ENCODE data around the gene INPP1. TPM values are rescaled to one million over a fixed set of nuclear protein-coding genes. Genes with fewer than 3 reads are reported as not detected.
"Not testable (repeated sequence)": the region's sequence is repeated elsewhere in the genome, so short reads cannot be mapped to it uniquely, and the experiment has no call there.

INPP1 gene
- 10 to 100 TPM; 37.0 to 73.0 (median 48.4) TPM for total RNA-seq

DNA sequence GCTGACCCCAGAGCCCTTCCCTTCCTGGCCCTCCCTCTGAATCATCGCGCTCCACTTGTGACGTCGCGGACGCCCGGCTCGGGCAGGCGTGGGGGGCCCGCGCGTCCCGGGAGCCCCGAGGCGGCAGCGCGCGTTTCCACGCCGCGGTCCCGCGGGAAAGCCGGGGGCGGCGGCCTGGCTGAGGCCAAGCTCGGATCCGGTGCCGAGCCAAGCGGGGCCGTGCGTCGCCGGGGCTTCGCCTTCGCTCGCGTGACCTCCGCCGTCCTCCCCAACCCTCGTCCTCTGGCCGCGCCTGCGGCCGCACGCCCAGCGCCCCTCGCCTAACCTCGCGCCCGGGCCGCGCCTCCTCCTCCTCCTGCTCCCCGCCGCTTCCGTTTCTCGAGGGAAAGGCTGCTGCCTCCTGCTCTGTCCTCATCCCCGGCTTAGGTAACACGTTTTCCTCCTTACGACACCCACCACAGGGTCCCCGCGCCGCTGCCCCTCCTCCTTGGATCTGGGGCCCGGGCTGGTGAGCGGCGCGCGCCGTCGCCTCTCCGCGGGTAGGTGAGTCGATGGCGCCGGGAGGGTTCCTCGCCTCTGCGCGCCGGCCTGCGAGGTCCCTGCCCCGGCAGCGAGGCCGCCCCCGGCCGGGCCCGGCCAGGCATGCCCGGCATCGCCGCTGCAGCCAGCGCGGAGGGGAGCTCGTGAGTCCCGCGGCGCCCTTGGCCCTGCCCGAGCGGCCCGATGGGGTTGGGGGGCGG lies at the start of gene INPP1:
Gene INPP1, plus strand, starts transcription at position 54 of the 740 bp plus-strand sequence. CDS start 16,514 bp downstream, outside the sequence.
- TF ChIP-seq POLR2A (IDR thresholded peaks at IDR 0.05), result peak in 2 of 4 donors; percentile 70 to 78
- TF ChIP-seq, protein P1, sequence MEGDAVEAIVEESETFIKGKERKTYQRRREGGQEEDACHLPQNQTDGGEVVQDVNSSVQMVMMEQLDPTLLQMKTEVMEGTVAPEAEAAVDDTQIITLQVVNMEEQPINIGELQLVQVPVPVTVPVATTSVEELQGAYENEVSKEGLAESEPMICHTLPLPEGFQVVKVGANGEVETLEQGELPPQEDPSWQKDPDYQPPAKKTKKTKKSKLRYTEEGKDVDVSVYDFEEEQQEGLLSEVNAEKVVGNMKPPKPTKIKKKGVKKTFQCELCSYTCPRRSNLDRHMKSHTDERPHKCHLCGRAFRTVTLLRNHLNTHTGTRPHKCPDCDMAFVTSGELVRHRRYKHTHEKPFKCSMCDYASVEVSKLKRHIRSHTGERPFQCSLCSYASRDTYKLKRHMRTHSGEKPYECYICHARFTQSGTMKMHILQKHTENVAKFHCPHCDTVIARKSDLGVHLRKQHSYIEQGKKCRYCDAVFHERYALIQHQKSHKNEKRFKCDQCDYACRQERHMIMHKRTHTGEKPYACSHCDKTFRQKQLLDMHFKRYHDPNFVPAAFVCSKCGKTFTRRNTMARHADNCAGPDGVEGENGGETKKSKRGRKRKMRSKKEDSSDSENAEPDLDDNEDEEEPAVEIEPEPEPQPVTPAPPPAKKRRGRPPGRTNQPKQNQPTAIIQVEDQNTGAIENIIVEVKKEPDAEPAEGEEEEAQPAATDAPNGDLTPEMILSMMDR (IDR thresholded peaks at IDR 0.05), result peak in 1 of 6 experiments; percentile 5
- DNase-seq, result no peak
- Histone ChIP-seq H3K4me1 (peaks cover 5 to 52% (median 11%) of the 10 kb centered on the region in 3 donors), H3K27ac (peak within 1 kb of the TSS; percentile 97 to 98 (median 97)), H3K4me3 (peak within 1 kb of the TSS; percentile 78 to 97 (median 90)), H3K27me3 (no peaks in the 10 kb centered on the region), H3K9me3 (no peaks in the 10 kb centered on the region), H3K36me3 (peaks cover 0 to 8% (median 0%) of the 10 kb centered on the region in 3 donors)
- intact Hi-C loops (cut with DNase I), result no loop called here
- WGBS, 2 donors, result 3% methylated on average over 7 of the region's 99 CpGs; no CpG with 5 or more reads in 1 of the 2 donors

- DNase-seq; H3K27me3 ChIP-seq; H3K4me1 ChIP-seq; intact Hi-C loops (cut with DNase I); H3K4me3 ChIP-seq; H3K9me3 ChIP-seq; H3K27ac ChIP-seq: not testable (repeated sequence)
- peaks cover 0 to 60% (median 17%) of the 10 kb centered on the region in 3 donors for H3K36me3 ChIP-seq
- WGBS, 2 donors, result 90 to 100% methylated on average over 2 of the region's 2 CpGs
Observed at GRCh38 chr2:190297880-190298279, 45.5 kb upstream of the INPP1 start.

DNA sequence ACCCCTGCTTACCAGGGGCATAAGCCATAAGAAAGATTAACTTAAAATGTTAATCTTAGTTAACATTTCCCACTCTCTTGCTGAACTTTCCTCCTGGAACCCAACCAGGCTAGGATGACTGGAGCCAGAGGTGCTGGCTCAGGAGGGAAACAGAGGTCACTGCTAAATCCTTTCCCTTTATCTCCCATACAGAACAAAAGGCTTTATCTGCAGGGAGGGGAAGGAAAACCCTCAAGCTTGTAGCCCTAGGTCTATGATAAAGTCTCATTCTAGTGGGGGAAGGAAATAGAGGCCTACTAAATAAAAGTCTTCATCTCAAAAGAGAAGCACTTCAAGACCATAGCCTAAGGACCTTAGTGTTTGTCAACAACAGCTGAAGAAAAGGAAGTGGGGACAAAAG lies 42.4 kb upstream of the INPP1 start:
- no peaks in the 10 kb centered on the region for H3K27me3 ChIP-seq
- TF ChIP-seq, protein P1 (IDR thresholded peaks at IDR 0.05), result no peak
- no peak overlapping the region for H3K4me3 ChIP-seq
- intact Hi-C loops (cut with DNase I), result no loop called here
- H3K4me1 ChIP-seq, result no peaks in the 10 kb centered on the region
- H3K9me3 ChIP-seq, result no peaks in the 10 kb centered on the region
- H3K36me3 ChIP-seq, result peaks cover 0 to 48% (median 8%) of the 10 kb centered on the region in 3 donors
- H3K27ac ChIP-seq, result no peak overlapping the region
- no peak for DNase-seq

DNA sequence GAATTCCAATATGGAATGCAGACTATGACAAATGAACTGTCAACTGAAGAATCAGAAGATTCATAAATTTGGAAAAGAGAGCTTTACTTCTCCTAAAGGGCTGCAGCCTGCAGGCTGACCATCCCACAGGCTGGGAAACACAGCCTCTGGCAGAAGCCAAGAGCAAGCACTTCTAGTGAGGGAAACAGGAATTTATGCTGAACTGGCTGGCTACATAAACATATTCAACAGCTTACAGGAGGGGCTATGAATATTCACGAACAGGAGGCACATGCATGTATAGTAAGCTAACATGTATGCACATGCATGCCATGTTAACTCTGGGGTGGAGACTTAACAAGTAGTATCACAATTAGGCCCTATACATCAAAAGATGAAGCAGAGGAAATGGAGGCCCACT lies 41.3 kb upstream of the INPP1 start:
- intact Hi-C loops (cut with DNase I), result no loop called here
- TF ChIP-seq, protein P1 (IDR thresholded peaks at IDR 0.05), result no peak
- TF ChIP-seq POLR2A (IDR thresholded peaks at IDR 0.05), result no peak
- peaks cover 0 to 47% (median 2%) of the 10 kb centered on the region in 3 donors for H3K36me3 ChIP-seq
- no peaks in the 10 kb centered on the region for H3K27me3 ChIP-seq
- no peak overlapping the region for H3K27ac ChIP-seq
- DNase-seq, result no peak
- 84 to 93% methylated on average over 1 of the region's 1 CpG for WGBS, 2 donors
- H3K4me3 ChIP-seq, result no peak overlapping the region
- H3K4me1 ChIP-seq, result no peaks in the 10 kb centered on the region
- no peaks in the 10 kb centered on the region for H3K9me3 ChIP-seq

DNA sequence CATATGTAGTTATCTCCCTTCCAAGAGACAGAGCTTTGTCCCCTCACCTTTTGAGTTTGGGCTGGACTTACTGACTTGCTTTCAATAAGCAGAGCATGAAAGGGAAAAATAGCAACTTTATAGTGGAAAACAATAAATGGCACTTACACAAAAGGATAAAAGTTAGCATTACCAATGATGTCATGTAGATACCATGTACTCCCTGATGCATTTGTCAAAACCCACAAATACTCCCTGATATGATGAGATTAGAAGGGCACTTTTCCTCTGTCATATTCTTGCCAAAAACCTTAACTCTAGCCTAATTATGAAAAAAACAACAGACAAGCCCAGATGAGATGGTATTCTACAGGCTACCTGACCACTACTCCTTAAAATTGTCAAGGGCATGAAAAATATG lies 39.7 kb upstream of the INPP1 start:
- no peak for DNase-seq
- H3K4me3 ChIP-seq, result no peak overlapping the region
- intact Hi-C loops (cut with DNase I), result no loop called here
- no peak overlapping the region for H3K27ac ChIP-seq
- TF ChIP-seq, protein P1 (IDR thresholded peaks at IDR 0.05), result no peak
- peaks cover 0 to 56% (median 0%) of the 10 kb centered on the region in 3 donors for H3K36me3 ChIP-seq
- H3K4me1 ChIP-seq, result no peaks in the 10 kb centered on the region
- H3K27me3 ChIP-seq, result no peaks in the 10 kb centered on the region
- H3K9me3 ChIP-seq, result no peaks in the 10 kb centered on the region
